CD4-positive, alpha-beta memory T cell (primary cell): ENCODE measurements around the gene MBOAT7. TPM values are rescaled to one million over a fixed set of nuclear protein-coding genes. Genes with fewer than 3 reads are reported as not detected.

ENCODE experiments used
- CTCF ChIA-PET: fragments of 350-600 bp; sonication (Branson Sonifier 250); formaldehyde crosslinking; loops from one replicate; lab custom pipeline; 2021; ENCODE audit warnings: inconsistent platforms; ENCODE audit not compliant: partially characterized antibody; lab: Charles Lee
- POLR2A ChIA-PET: fragments of 350-600 bp; sonication (Branson Sonifier 250); formaldehyde crosslinking; loops from one replicate; lab custom pipeline; 2021; ENCODE audit not compliant: partially characterized antibody; lab: Charles Lee
- DNase-seq, 5 donors: peaks; one replicate each; pipeline versions ENCODE4 v3.0.0 to v3.0.0-alpha.2; 2020 to 2022; ENCODE audit warnings: mixed read lengths in 1 of 5
- H3K27ac ChIP-seq: one replicate; pipeline ENCODE4 v1.7.0; 2013; ENCODE audit warnings: low read depth, low read length
- H3K27me3 ChIP-seq: 2 replicates; pipeline ENCODE4 v1.7.0; 2013; ENCODE audit warnings: mild to moderate bottlenecking, low read length, moderate library complexity; ENCODE audit not compliant: insufficient read depth
- H3K36me3 ChIP-seq: 2 replicates; pipeline ENCODE4 v1.7.0; 2013; ENCODE audit warnings: mild to moderate bottlenecking, low read length, moderate library complexity; ENCODE audit not compliant: insufficient read depth
- H3K4me1 ChIP-seq: 2 replicates; pipeline ENCODE4 v1.7.0; 2013; ENCODE audit warnings: mild to moderate bottlenecking, low read length, moderate library complexity; ENCODE audit not compliant: insufficient read depth
- H3K4me3 ChIP-seq, 2 donors: one replicate each; pipeline ENCODE4 v1.7.0; 2013; ENCODE audit warnings: low read length in 2 of 2, mild to moderate bottlenecking in 1 of 2
- H3K9me3 ChIP-seq, 2 donors: one replicate each; pipeline ENCODE4 v1.7.0; 2013; ENCODE audit warnings: low read length in 2 of 2, control low read depth in 1 of 2; ENCODE audit not compliant: control insufficient read depth in 1 of 2
- H3K27ac Mint-ChIP-seq, 7 donors: one replicate each; pipeline ENCODE4 v1.8.0; 2020 to 2021; ENCODE audit warnings: mixed read lengths in 7 of 7, mild to moderate bottlenecking in 6 of 7, inconsistent platforms in 3 of 7, moderate library complexity in 3 of 7
- H3K27me3 Mint-ChIP-seq, 2 donors: one replicate each; pipeline ENCODE4 v1.8.0; 2020 to 2021; ENCODE audit warnings: mixed read lengths in 2 of 2
- H3K36me3 Mint-ChIP-seq, 2 donors: one replicate each; pipeline ENCODE4 v1.8.0; 2020 to 2021; ENCODE audit warnings: mixed read lengths in 2 of 2, inconsistent platforms in 1 of 2, mild to moderate bottlenecking in 1 of 2
- H3K4me1 Mint-ChIP-seq, 4 donors: one replicate each; pipeline ENCODE4 v1.8.0; 2020 to 2021; ENCODE audit warnings: mixed read lengths in 4 of 4, mild to moderate bottlenecking in 1 of 4
- H3K4me3 Mint-ChIP-seq, 8 donors: one replicate each; pipeline ENCODE4 v1.8.0; 2020 to 2021; ENCODE audit warnings: mixed read lengths in 8 of 8, mild to moderate bottlenecking in 7 of 8, moderate library complexity in 6 of 8, inconsistent platforms in 3 of 8
- H3K9me3 Mint-ChIP-seq, 8 donors: one replicate each; pipeline ENCODE4 v1.8.0; 2020 to 2021; ENCODE audit warnings: mixed read lengths in 8 of 8, mild to moderate bottlenecking in 5 of 8, inconsistent platforms in 3 of 8, moderate library complexity in 1 of 8
- intact Hi-C: fragments of 100-400 bp; cut with micrococcal nuclease; formaldehyde crosslinking; loops from one replicate; pipeline ENCODE4 v1.15.1; 2023
- polyA plus RNA-seq, 2 donors: library from polyadenylated mRNA; unstranded; fragments of 300-500 nt; fragmentation: Illumina TruSeq; gene quantifications; one replicate each; pipeline ENCODE4 v1.2.3, GENCODE V29; 2021
- total RNA-seq, 2 experiments: library from RNA; stranded (reverse); gene quantifications; one replicate each; pipeline ENCODE4 v1.2.3, GENCODE V29; 2021

The MBOAT7 gene
- total and polyA plus RNA-seq, 4 experiments from 2014 or later: 16.0 to 55.5 (median 37.5) TPM

- H3K27me3 Mint-ChIP-seq: no peaks in the 10 kb centered on the region
- H3K9me3 Mint-ChIP-seq: no peaks in the 10 kb centered on the region
- H3K36me3 Mint-ChIP-seq: peaks cover 60 to 74% of the 10 kb centered on the region in 2 donors
- H3K36me3 ChIP-seq: peaks cover 66% of the 10 kb centered on the region
- no peak overlapping the region for H3K27ac ChIP-seq
- H3K4me3 ChIP-seq: no peak overlapping the region
- H3K4me3 Mint-ChIP-seq: peak overlapping the region in 2 of 8 donors; percentile 27 to 34
- no peaks in the 10 kb centered on the region for H3K9me3 ChIP-seq
- DNase-seq: no peak
- ChIA-PET POLR2A (interaction anchor here (1.2 to 9.8 kb wide), 2 partner anchors 11 to 17 kb away, joined by 3 to 256 read pairs; partner anchors contain the start of genes MBOAT7 and TSEN34), CTCF (interaction anchor here (1.0 to 10.4 kb wide), 4 partner anchors 16 to 59 kb away, joined by 3 to 56 read pairs (median 4); partner anchors contain the start of genes MBOAT7 and TSEN34)
- H3K27me3 ChIP-seq: no peaks in the 10 kb centered on the region
- peaks cover 99% of the 10 kb centered on the region for H3K4me1 ChIP-seq
- H3K4me1 Mint-ChIP-seq: peaks cover 61 to 100% (median 78%) of the 10 kb centered on the region in 4 donors
- intact Hi-C loops: no loop called here
- H3K27ac Mint-ChIP-seq: peak overlapping the region in 3 of 7 donors; percentile 47 to 99 (median 48)
These were observed 16.9 kb upstream of the MBOAT7 start for GRCh38 chr19:54206030-54206830.

DNA sequence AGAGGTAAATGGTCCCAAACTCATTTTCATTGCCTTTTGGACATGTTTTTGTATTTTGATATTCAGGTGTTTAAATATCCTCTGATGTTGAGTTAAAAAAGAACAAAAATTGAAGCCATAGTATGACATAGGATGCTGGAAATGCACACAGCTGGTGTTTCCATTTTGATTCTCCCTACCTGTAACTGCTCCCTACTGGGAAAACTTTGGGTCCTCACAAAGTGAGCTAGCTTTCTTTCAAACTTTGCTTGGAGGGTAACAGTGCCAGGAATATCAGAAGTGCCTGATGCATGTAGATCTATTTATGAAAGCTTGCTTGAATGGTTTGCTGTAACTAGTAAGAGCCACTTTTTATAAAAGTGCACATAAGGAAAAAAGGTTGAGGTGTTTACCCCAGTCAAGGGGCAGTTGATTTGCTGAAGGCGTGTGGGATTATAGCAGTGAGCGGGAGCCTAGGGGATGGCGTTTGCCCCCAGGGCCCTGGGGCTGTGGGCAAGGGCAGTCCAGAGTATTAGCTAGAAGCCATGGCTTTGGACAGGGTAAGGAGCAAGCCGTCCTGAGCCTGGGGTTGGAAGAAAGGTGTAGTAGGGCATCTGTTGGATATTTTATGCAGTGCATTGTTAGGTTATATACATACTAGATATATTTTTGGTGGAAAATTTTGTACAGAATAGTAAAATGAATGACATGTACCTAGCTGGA lies 15.5 kb upstream of the MBOAT7 start:
- intact Hi-C loops: loop anchor here (2.0 to 5.0 kb wide), 3 partner anchors 16 to 773 kb away; partner anchors contain the start of genes LENG8, MBOAT7 and ZNF761
- Histone ChIP-seq H3K27me3 (no peaks in the 10 kb centered on the region), H3K4me1 (peaks cover 89% of the 10 kb centered on the region), H3K27ac (no peak overlapping the region), H3K4me3 (no peak overlapping the region), H3K9me3 (no peaks in the 10 kb centered on the region), H3K36me3 (peaks cover 66% of the 10 kb centered on the region)
- CTCF ChIA-PET: interaction anchor here (1.7 to 10.4 kb wide), 3 partner anchors 15 to 61 kb away, joined by 3 to 56 read pairs (median 6); partner anchors contain the start of genes MBOAT7 and TSEN34
- H3K27me3 Mint-ChIP-seq: no peaks in the 10 kb centered on the region
- POLR2A ChIA-PET: interaction anchor here (0.6 to 9.8 kb wide), 3 partner anchors 10 to 67 kb away, joined by 3 to 256 read pairs (median 3); partner anchors contain the start of genes CNOT3, MBOAT7 and TSEN34
- H3K9me3 Mint-ChIP-seq: peaks cover 0 to 4% (median 0%) of the 10 kb centered on the region in 8 donors
- H3K4me1 Mint-ChIP-seq: peaks cover 52 to 97% (median 72%) of the 10 kb centered on the region in 4 donors
- peak overlapping the region in 6 of 7 donors; percentile 12 to 99 (median 79) for H3K27ac Mint-ChIP-seq
- no peak for DNase-seq
- peaks cover 60 to 74% of the 10 kb centered on the region in 2 donors for H3K36me3 Mint-ChIP-seq
- peak overlapping the region in 5 of 8 donors; percentile 26 to 66 (median 48) for H3K4me3 Mint-ChIP-seq

DNA sequence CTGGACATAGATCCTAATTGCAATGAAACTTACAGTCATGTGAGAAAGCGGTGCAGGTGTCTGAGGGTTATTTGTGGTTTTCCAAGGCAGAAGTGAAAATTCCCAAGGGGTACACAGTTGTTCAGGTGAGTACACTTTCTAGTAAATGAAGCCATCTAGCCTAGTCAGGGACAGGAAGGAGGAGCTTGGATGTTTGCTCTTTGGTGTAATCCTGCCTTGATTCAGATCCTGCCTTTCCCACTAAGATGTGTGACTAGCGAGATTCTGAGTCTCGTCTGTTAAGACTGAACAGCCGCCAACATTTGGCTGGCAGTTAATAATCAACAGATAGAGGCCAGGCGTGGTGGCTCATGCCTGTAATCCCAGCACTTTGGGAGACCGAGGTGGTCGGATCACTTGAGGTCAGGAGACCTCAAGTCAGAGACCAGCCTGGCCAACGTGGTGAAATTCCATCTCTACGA lies 13.8 kb upstream of the MBOAT7 start:
- H3K27ac ChIP-seq: peak overlapping the region; percentile 89

GRCh38 chr19:54201980-54202379 lies 12.6 kb upstream of the MBOAT7 start:
- CTCF ChIA-PET: interaction anchor here (1.7 to 10.4 kb wide), 2 partner anchors 12 to 33 kb away, joined by 6 to 56 read pairs; partner anchors contain the start of genes MBOAT7 and TSEN34
- POLR2A ChIA-PET: interaction anchor here (0.7 to 9.8 kb wide), 8 partner anchors 8 to 84 kb away, joined by 3 to 256 read pairs (median 6); partner anchors contain the start of genes LENG1, MBOAT7 and TSEN34
- H3K9me3 Mint-ChIP-seq: peaks cover 0 to 4% (median 0%) of the 10 kb centered on the region in 8 donors
- intact Hi-C loops: loop anchor here (5.0 kb wide), 2 partner anchors 245 to 770 kb away; partner anchors contain the start of genes LENG8 and ZNF761
- no peaks in the 10 kb centered on the region for H3K27me3 Mint-ChIP-seq
- H3K36me3 Mint-ChIP-seq: peaks cover 48 to 58% of the 10 kb centered on the region in 2 donors
- peak overlapping the region; percentile 96 to 100 (median 99) for H3K4me3 Mint-ChIP-seq
- peaks cover 53% of the 10 kb centered on the region for H3K36me3 ChIP-seq
- H3K9me3 ChIP-seq: no peaks in the 10 kb centered on the region
- peaks cover 34 to 74% (median 51%) of the 10 kb centered on the region in 4 donors for H3K4me1 Mint-ChIP-seq
- H3K27me3 ChIP-seq: no peaks in the 10 kb centered on the region
- peak overlapping the region; percentile 89 for H3K27ac ChIP-seq
- no peak for DNase-seq
- H3K4me1 ChIP-seq: peaks cover 62% of the 10 kb centered on the region
- H3K4me3 ChIP-seq: peak overlapping the region; percentile 95
- peak overlapping the region in 6 of 7 donors; percentile 98 to 100 (median 99) for H3K27ac Mint-ChIP-seq

More for the DNA sequence above, 13.8 kb upstream of the MBOAT7 start:
- intact Hi-C loops: loop anchor here (5.0 kb wide), 2 partner anchors 244 to 771 kb away; partner anchors contain the start of genes LENG8 and ZNF761
- Histone ChIP-seq H3K4me1 (peaks cover 74% of the 10 kb centered on the region), H3K27me3 (no peaks in the 10 kb centered on the region), H3K36me3 (peaks cover 65% of the 10 kb centered on the region), H3K9me3 (no peaks in the 10 kb centered on the region), H3K4me3 (no peak overlapping the region)
- Mint-ChIP-seq H3K36me3 (peaks cover 57 to 70% of the 10 kb centered on the region in 2 donors), H3K27ac (peak overlapping the region in 6 of 7 donors; percentile 66 to 99 (median 85)), H3K4me3 (peak overlapping the region; percentile 10 to 100 (median 64)), H3K27me3 (no peaks in the 10 kb centered on the region), H3K4me1 (peaks cover 44 to 86% (median 62%) of the 10 kb centered on the region in 4 donors), H3K9me3 (peaks cover 0 to 4% (median 0%) of the 10 kb centered on the region in 8 donors)
- CTCF ChIA-PET: interaction anchor here (10.4 kb wide), 1 partner anchor 13 kb away, joined by 56 read pairs; the partner anchor contains the start of genes MBOAT7 and TSEN34
- DNase-seq: no peak
- POLR2A ChIA-PET: interaction anchor here (1.0 to 9.8 kb wide), 3 partner anchors 8 to 66 kb away, joined by 4 to 256 read pairs (median 5); partner anchors contain the start of genes MBOAT7 and TSEN34

DNA sequence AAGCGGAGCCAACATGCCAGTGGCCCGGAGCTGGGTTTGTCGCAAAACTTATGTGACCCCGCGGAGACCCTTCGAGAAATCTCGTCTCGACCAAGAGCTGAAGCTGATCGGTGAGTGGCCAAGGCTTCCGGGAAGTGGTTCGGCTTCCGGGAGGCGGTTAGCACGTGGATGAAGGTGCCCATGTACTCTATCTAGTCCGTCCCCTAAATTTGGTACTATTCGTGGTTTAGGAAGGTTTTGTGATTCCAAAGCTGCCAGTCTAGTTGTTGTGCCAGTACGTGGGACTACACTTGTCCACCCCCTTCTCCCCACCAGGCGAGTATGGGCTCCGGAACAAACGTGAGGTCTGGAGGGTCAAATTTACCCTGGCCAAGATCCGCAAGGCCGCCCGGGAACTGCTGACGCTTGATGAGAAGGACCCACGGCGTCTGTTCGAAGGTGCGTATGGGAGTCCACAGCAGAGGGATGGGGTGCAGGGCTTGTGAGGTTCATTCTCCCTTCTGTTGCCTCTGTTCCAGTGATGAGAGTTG lies 11.9 kb upstream of the MBOAT7 start:
- Mint-ChIP-seq H3K4me1 (peaks cover 32 to 66% (median 47%) of the 10 kb centered on the region in 4 donors), H3K36me3 (peaks cover 41 to 50% of the 10 kb centered on the region in 2 donors), H3K27me3 (no peaks in the 10 kb centered on the region), H3K4me3 (peak overlapping the region; percentile 96 to 100 (median 99)), H3K9me3 (peaks cover 0 to 4% (median 0%) of the 10 kb centered on the region in 8 donors), H3K27ac (peak overlapping the region; percentile 98 to 100 (median 99))
- ChIA-PET CTCF (interaction anchor here (1.1 to 10.4 kb wide), 4 partner anchors 11 to 99 kb away, joined by 3 to 56 read pairs (median 5); partner anchors contain the start of genes MBOAT7, NDUFA3 and TSEN34), POLR2A (interaction anchor here (0.6 to 9.8 kb wide), 23 partner anchors 8 to 333 kb away, joined by 3 to 256 read pairs (median 5); partner anchors contain the start of genes CNOT3, LENG1, LENG8 and LENG9)
- peaks cover 55% of the 10 kb centered on the region for H3K4me1 ChIP-seq
- intact Hi-C loops: loop anchor here (5.0 kb wide), 2 partner anchors 246 to 769 kb away; partner anchors contain the start of genes LENG8 and ZNF761
- peak overlapping the region; percentile 95 for H3K4me3 ChIP-seq
- DNase-seq: no peak
- H3K9me3 ChIP-seq: no peaks in the 10 kb centered on the region
- H3K27ac ChIP-seq: peak overlapping the region; percentile 89
- no peaks in the 10 kb centered on the region for H3K27me3 ChIP-seq
- H3K36me3 ChIP-seq: peaks cover 45% of the 10 kb centered on the region
